Osteocyte (in vitro differentiated cells): Measurements from ENCODE around the gene E2F3. TPM values are rescaled to one million over a fixed set of nuclear protein-coding genes. Genes with fewer than 3 reads are reported as not detected.

Experiments used
- DNase-seq: peaks from one replicate; pipeline ENCODE4 v3.0.0; 2021; ENCODE audit warnings: mixed read lengths; ENCODE audit not compliant: unreplicated experiment; ENCODE audit errors: extremely low spot score
- H3K27ac Mint-ChIP-seq: one replicate; pipeline ENCODE4 v1.8.0; 2021; ENCODE audit warnings: mild to moderate bottlenecking, mixed read lengths; ENCODE audit not compliant: unreplicated experiment
- H3K27me3 Mint-ChIP-seq: one replicate; pipeline ENCODE4 v1.8.0; 2021; ENCODE audit warnings: mixed read lengths; ENCODE audit not compliant: unreplicated experiment
- H3K36me3 Mint-ChIP-seq: one replicate; pipeline ENCODE4 v1.8.0; 2021; ENCODE audit warnings: mixed read lengths; ENCODE audit not compliant: unreplicated experiment
- H3K4me1 Mint-ChIP-seq: one replicate; pipeline ENCODE4 v1.8.0; 2021; ENCODE audit warnings: mixed read lengths; ENCODE audit not compliant: unreplicated experiment
- H3K4me3 Mint-ChIP-seq: one replicate; pipeline ENCODE4 v1.8.0; 2021; ENCODE audit warnings: mild to moderate bottlenecking, moderate library complexity, mixed read lengths; ENCODE audit not compliant: unreplicated experiment
- H3K9me3 Mint-ChIP-seq: one replicate; pipeline ENCODE4 v1.8.0; 2021; ENCODE audit warnings: mixed read lengths; ENCODE audit not compliant: unreplicated experiment
- CTCF ChIP-seq: fragments of 200-600 bp; sonication (generic); IDR thresholded peaks from 2 replicates; pipeline ENCODE4 v1.5.0; 2021; ENCODE audit warnings: antibody characterized with exemption, mild to moderate bottlenecking, moderate library complexity
- total RNA-seq: library from RNA; stranded (reverse); gene quantifications from 2 replicates; pipeline ENCODE4 v1.2.1, GENCODE V29; 2021

The E2F3 gene
- total RNA-seq, 1 donor from 2014 or later = 12.0 TPM

- Mint-ChIP-seq H3K4me3 (no peak overlapping the region), H3K36me3 (peaks cover 2% of the 10 kb centered on the region), H3K4me1 (peaks cover 29% of the 10 kb centered on the region), H3K27ac (no peak overlapping the region), H3K27me3 (no peaks in the 10 kb centered on the region), H3K9me3 (no peaks in the 10 kb centered on the region)
- DNase-seq = no peak
- no peak for TF ChIP-seq CTCF
These were observed 39.6 kb downstream of the E2F3 start for GRCh38 chr6:20441236-20441635.

- no peak for TF ChIP-seq CTCF
- H3K4me1 Mint-ChIP-seq = peaks cover 30% of the 10 kb centered on the region
- no peaks in the 10 kb centered on the region for H3K9me3 Mint-ChIP-seq
- no peak overlapping the region for H3K4me3 Mint-ChIP-seq
- no peak overlapping the region for H3K27ac Mint-ChIP-seq
- H3K36me3 Mint-ChIP-seq = peaks cover 2% of the 10 kb centered on the region
- DNase-seq = no peak
- no peaks in the 10 kb centered on the region for H3K27me3 Mint-ChIP-seq
These were observed 40.2 kb downstream of the E2F3 start for GRCh38 chr6:20441921-20442320.

GRCh38 chr6:20444786-20445271 is 43.1 kb downstream of the E2F3 start:
- Mint-ChIP-seq H3K36me3 (peaks cover 2% of the 10 kb centered on the region), H3K4me3 (no peak overlapping the region), H3K27ac (no peak overlapping the region), H3K4me1 (peaks cover 16% of the 10 kb centered on the region), H3K9me3 (no peaks in the 10 kb centered on the region), H3K27me3 (no peaks in the 10 kb centered on the region)
- TF ChIP-seq CTCF = no peak
- DNase-seq = no peak

GRCh38 chr6:20447157-20447556 is 45.5 kb downstream of the E2F3 start:
- H3K9me3 Mint-ChIP-seq = peaks cover 8% of the 10 kb centered on the region
- H3K36me3 Mint-ChIP-seq = peaks cover 5% of the 10 kb centered on the region
- H3K4me3 Mint-ChIP-seq = no peak overlapping the region
- H3K27ac Mint-ChIP-seq = no peak overlapping the region
- DNase-seq = no peak
- TF ChIP-seq CTCF = no peak
- no peaks in the 10 kb centered on the region for H3K27me3 Mint-ChIP-seq
- H3K4me1 Mint-ChIP-seq = peaks cover 17% of the 10 kb centered on the region

GRCh38 chr6:20447581-20448132 is 46.0 kb downstream of the E2F3 start:
- Mint-ChIP-seq H3K9me3 (peaks cover 8% of the 10 kb centered on the region), H3K27ac (no peak overlapping the region), H3K4me1 (peaks cover 18% of the 10 kb centered on the region), H3K27me3 (no peaks in the 10 kb centered on the region), H3K4me3 (no peak overlapping the region), H3K36me3 (peaks cover 5% of the 10 kb centered on the region)
- no peak for TF ChIP-seq CTCF
- DNase-seq = no peak
